Ureter (tissue), 1 donor: ENCODE results near the gene SYTL2. TPM values are rescaled to one million over a fixed set of nuclear protein-coding genes. Genes with fewer than 3 reads are reported as not detected.
A peak's percentile ranks its signal among the peaks of the same experiment; 100 is the strongest.

ENCODE experiments used
- DNase-seq: peaks from one replicate; pipeline ENCODE4 v3.0.0-alpha.2; 2020; ENCODE audit warnings: low spot score
- total RNA-seq: library from RNA; stranded (reverse); gene quantifications from one replicate; pipeline ENCODE4 v1.2.4, GENCODE V29; 2023
- donor health status: DM: yes; HTN: yes; CAD: no.

SYTL2 gene
- total RNA-seq, 1 donor from 2014 or later = 254 TPM

DNA sequence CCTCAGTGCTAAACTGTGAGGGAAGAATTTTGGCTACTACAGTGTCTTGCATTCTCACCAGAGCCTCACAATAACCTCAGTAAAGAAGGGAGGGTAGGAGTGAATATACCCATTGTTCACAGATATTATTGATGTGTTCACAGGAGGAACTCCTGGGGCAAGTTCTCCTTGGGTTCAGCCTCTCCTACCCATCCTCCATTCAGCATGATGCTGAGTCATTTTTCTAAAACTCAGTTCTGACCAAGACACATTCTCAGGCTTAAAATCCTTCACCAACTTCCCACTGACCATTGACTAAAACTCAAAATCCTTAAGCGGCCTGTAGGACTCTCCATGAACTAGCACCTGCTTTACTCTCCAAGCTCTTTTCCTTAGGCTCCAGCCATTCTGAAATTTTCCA, 48.7 kb downstream of the SYTL2 start:
- DNase-seq = no peak

GRCh38 chr11:85759915-85760314, 51.0 kb downstream of the SYTL2 start:
- DNase-seq = no peak

- no peak for DNase-seq
Measured at GRCh38 chr11:85758480-85759039, 52.4 kb downstream of the SYTL2 start.

GRCh38 chr11:85758026-85758425, 52.9 kb downstream of the SYTL2 start:
- no peak for DNase-seq

DNA sequence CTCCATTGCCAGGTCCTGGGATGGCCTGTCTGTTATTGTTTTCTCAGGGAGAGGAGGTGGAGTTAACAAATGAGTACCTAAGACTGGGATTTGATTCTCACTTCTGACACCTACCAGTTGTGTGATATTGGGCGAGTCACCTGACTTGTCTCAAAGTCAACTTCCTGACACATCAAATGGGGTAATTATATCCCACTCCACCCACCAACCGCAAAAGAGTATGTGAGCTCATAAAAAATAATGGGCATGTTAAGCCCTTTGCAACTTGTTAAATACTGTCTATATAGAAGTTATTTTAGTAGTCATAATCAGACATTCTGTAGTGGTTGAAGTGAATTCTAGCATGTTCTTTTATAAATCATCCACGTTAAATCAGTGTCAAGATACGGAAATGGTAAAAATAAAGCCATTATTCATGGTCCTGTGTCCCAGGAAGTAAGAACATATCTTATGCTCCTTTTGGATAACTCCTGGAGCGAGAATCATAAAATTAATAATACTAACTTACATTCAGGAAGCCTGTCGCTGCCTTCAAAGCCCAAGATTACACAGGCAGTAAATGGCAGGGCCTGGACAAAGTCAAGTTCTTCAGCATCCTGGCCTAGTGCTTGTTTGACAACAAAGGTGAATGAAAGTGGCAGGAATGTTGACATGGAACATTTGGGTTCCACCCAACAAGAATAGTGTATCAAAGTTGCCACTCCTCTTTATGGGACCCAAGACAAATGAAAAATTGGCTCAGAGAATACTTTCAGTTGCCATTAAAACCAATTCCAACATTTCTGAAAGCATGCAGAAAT, 54.3 kb downstream of the SYTL2 start:
- no peak for DNase-seq

DNA sequence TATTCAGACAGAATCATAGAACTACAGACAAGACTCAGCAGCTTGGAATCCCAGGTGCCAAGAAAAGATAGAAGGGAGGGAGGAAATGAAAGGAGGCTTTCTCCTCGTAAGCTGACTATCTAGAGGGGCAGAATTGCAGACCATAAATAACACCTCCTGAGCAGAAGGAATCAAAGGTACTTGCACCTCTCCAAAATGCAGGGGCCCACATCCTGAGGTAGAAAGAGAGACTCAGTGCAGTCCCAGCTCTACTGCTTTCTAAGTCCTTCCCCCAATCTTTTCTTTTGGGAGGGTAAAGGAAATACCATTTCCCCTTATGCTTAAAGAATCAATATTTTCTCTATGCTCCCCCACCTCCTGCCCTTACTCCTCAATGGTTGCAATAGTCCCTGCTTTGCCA, 55.2 kb downstream of the SYTL2 start:
- DNase-seq = no peak

DNA sequence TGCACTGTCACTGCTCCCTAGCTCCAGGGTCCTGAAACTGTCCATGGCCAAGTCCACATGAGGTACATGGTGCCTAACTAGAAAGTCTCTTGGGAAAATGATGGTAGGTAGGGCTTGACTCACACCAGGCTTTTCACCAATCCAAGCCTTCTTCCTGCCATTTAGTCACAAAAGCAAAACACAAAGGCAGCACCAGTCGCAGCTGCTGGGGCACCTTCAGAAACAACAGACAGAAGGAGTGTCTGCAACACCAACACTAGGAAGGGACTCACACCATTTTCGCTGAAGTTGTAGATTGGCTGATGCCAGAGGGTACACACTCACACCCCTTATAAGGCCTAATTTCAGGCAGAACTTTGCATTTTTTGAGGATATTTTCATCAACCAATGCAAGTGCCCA, 55.7 kb downstream of the SYTL2 start:
- DNase-seq = no peak

- peak; percentile 48 for DNase-seq
Measured at GRCh38 chr11:85752890-85753581, 57.9 kb downstream of the SYTL2 start.

DNA sequence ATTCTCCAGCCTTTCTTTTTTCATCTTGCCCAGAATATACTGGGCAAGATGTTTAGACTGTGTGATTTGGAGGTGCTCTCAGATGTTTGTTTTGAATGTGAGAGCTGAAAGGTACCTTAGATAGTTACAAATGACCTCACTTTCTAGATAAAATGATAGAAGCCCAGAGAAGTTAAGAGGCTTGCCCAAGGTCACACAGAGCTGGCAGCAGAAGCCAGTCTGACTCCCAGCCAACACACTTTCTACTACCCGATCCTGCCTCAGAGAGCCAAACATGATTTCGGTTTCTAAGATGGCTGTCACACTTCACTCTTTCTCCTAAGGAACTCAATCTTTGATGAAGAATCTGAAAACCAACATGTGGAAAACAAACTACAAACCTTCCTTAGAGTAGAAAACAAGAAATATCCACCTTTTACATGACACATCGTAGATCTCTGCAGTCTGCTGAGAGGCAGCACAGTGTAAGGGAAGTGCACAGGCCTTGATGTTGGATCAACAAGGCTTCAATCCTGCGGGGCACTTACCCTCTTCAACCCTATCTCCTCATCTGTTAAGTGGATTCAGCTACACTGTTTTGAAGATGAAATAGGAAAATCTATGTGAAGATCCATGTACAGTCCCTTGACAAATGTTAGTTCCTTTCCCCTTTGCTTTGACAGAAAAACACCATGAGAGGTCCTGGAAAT, 58.6 kb downstream of the SYTL2 start:
- no peak for DNase-seq

DNA sequence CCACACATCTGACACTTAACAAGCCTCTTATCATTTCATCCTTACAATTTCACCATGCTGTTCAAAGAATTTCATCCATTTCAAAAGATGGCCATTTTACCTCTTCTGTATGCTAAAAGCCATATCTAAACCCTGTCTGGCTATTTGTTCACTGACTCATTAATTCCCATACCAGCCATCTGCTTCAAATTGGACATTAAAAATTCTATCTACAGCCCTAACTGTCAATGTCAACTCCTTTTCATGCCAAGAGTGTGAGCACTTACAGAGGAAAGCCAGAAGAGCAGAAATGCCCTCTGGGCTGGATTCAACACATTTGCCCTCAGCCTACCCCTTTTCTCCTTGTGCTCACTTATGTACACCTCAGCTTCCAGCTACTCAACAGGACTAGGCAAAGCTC, 59.2 kb downstream of the SYTL2 start:
- no peak for DNase-seq

- no peak for DNase-seq
Measured at GRCh38 chr11:85750646-85751045, 60.3 kb downstream of the SYTL2 start.

DNA sequence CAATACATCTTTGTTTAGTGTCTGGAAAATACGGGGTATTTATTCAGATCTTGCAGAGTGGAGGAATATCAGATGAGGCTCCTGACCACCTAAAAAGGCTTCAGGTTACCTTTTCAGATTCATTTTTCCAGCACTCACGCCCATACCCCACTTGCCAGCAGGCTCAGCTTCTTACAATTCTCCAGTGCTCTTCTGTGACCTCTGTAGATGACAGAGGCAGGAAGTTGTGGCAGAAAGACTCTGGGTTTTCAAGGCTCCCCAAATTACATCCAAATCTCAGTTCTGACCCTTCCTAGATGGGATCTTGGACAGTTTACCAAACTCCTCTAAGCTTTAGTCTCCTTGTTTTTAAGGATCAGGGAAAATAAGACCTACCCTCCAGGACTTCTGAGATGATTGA, 61.1 kb downstream of the SYTL2 start:
- no peak for DNase-seq

DNA sequence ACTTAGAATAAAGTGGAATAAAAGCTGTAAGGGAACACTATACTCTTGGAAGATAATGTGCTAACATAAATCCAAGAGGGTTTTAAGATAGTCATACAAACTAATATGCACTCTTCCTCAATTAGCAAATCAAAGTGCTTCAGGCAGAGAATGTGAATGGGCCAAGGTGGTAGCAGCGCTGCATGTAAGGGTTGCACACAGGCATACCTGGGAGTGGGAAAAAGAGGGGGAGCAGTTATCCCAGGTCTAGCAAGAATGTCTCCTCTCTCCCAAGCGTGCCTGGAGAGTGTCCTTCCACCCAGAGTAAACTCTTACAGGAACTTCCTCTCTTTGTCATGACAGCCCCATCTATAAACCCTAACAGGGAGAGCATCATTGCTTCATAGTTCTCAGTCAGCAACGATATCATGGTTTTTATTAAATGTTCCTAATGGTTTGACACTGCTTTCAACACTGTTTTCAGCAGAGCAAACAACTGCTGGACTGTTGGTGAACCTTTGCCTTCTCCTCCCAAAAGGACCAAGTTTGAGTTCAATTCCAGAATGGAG, 61.6 kb downstream of the SYTL2 start:
- no peak for DNase-seq

DNA sequence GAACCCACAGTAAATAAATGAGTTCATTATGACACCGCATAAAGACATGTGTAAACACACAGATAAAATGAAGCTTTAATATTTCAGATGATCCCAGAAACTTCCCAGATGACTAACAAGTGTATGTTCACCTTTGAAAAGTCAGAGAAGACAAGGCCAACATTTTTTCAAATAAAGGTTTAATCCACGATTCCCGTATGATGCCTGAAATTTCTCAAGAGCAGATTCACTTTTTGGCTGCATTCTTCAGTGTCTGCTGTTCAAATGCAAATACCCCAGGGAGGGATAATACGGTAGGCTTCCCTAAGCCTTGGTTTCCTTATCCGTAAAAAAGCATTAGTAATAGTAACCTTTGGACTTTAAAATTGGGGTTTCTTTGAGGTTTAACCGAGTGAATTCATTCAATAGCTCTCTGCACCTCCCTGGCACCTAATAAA, 62.5 kb downstream of the SYTL2 start:
- no peak for DNase-seq

DNA sequence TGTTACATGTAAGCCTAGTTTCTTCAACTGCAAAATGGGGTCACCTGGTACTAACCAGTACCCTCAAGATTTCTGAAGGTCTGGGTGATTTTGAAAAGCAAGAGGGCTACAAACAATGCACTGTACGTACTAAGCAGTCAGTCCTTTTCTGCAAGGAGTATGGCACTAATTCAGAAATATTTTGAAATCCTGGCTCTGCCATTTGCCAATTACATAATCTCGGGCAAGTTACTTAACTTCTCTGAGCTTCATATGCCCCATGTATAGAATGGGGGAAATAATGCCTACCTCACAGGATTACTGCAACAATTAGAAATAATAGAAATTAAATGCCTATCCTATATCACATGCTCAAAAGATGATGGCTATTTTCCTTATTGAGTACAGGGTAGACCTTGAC, 64.3 kb downstream of the SYTL2 start:
- no peak for DNase-seq

DNA sequence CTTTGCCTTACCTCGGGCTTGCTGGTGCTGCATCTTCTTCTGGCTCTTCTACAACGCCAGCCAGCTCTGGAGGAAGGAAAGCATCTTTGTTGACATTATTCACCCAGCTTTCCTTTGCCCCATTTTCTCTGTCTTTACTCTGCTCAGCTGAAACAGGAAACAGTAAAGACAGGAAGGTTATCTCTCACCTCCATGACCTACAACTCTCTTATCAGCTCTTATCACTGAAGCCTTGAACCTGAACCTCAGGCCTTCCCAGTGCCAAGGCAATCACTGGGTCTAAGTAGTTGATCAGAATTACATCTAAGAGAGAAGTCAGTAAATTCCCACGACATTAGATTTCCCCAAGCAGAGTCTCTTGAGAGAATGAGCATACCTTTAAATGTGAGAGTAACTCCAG, 65.3 kb downstream of the SYTL2 start:
- no peak for DNase-seq

GRCh38 chr11:85742873-85743275, 68.1 kb downstream of the SYTL2 start:
- DNase-seq = no peak

DNA sequence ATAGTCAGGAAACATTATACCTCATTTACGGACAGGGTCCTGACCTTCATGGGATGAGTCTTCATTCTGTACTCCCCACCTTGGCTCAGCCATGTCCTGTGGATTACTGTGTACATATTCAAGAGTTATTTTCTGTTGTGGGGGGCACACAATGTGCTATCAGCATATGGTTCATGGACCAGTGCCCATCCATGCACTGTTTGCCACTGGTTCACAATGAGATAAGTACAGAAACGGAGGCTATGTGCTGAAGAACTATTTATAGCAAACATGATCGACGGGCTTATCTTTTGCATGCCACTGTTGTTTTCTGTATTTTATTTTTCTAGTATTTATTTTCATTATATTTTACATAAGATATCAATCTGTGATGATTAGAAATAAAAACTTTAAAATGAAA, 68.6 kb downstream of the SYTL2 start:
- no peak for DNase-seq

DNA sequence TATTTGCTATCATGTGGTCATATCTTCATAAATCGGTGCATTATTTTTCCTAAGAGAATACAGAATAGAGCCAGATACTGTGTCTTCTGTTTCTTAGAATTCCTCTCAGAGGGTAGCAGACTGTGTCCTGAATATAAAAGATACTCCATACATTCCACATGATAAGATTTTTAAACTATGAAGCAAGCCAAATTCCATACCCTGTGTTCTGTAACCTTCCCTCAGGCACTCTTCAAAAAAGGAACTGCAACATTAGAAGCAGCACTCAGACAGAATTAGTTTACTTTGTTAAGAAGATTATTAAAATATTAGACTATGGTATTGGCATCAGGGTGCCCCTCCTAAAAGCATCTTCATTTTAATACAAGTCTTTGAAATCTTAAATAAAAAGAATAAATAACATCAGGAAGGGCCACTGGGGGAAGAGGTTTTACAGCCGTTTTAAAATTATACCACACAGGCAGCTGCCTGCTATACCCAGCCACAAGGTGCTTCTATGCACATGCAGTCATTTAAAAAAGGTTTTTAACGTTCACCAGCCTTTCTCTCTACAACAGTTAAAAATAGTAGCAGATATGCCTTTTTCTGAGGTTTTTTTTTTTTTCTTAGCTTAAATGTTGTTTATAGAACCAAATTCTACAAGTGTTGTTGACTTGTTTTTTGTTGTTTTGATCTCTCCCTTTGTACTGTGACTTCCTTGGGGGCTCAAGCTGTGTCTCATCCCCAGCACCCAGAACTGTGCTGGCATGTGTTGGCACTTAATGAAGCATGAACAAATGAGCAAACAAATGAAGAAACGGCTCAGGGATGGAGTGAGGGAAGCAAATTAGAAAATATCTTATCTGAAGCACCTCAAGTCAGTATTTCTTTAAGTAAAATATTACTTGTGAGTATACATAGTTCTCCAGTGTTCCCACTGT, 70.2 kb downstream of the SYTL2 start:
- no peak for DNase-seq

DNA sequence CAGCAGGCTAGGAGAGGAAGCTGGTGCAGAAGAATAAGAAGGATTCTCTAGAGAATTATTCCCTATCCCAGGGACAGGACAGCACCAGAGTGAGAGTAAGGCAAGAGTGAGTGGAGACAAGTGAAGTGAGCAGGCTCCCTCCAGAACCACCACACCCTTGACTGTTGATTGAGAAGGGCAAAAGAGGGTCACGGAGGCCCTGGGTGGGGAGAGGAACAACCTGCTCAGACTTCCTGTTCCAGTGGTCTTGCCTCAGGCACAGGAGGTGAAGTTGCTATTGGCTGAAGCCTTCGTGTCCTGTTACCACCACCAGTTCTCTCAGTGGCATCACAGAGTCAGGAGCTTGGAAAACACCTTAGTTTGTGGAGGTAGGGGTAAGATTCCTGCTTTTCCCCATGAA, 73.2 kb downstream of the SYTL2 start:
- peak; percentile 59 for DNase-seq

DNA sequence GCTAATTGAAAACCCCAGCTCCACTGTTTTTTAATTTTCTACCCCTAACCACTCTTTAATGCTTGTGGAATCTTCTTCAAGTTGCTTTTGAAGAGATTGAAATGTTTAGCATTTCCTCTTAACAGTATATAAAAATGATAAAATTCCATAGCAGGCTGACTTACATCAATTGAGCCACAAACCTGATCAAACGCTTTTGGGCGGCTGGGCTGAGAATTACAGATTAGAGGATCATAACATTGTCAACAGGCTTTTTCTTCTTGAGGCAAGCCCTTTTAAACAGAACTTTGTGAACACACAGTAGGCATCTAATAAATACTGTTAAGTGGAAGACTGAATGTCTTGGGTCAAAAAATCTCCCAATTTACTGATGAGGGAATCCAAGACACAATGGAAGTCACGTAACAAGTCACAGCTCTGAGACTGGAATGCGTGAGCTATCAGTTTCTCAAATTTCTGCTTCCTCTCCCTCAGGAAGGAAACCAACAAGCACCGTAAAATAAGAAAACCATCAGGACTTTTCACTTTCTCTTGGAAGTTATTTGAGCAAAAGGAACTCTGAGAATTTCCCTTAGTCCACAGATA, 75.0 kb downstream of the SYTL2 start:
- no peak for DNase-seq
